DOHH2 (cell line): ENCODE measurements around the gene KCNMA1.

Experiments
- EZH2phosphoT487 ChIP-seq: fragments of 200-600 bp; sonication (generic); IDR thresholded peaks from 2 replicates; pipeline ENCODE4 v1.6.1; 2017; ENCODE audit warnings: borderline replicate concordance, mild to moderate bottlenecking, antibody characterized with exemption, low read length, moderate library complexity, mixed read lengths
- TF ChIP-seq, protein P1 (sequence below): fragments of 200-600 bp; sonication (generic); IDR thresholded peaks from one replicate; pipeline ENCODE4 v1.5.1; 2014; ENCODE audit warnings: antibody characterized with exemption, mild to moderate bottlenecking, low read depth, low read length; ENCODE audit not compliant: poor library complexity, severe bottlenecking

DNA sequence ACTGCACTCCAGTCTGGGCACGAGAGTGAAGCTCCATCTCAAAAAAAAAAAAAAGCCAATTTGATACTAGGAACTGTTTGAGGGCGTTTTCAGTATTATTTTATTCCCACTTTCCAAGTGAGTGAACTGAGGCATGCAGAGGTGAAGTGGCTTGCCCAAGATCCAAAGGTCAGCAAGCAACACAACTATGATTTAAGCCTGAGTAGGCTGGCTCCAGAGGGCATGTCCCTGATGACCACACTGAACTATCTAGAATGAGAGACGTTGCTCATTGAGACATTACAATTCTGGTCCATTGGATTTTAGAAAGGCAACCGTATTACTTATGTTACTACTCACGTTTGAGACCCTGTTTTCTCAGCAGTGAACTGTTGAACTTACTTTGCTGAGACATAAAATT lies 20.8 kb downstream of the KCNMA1 start:
- TF ChIP-seq, protein P1, sequence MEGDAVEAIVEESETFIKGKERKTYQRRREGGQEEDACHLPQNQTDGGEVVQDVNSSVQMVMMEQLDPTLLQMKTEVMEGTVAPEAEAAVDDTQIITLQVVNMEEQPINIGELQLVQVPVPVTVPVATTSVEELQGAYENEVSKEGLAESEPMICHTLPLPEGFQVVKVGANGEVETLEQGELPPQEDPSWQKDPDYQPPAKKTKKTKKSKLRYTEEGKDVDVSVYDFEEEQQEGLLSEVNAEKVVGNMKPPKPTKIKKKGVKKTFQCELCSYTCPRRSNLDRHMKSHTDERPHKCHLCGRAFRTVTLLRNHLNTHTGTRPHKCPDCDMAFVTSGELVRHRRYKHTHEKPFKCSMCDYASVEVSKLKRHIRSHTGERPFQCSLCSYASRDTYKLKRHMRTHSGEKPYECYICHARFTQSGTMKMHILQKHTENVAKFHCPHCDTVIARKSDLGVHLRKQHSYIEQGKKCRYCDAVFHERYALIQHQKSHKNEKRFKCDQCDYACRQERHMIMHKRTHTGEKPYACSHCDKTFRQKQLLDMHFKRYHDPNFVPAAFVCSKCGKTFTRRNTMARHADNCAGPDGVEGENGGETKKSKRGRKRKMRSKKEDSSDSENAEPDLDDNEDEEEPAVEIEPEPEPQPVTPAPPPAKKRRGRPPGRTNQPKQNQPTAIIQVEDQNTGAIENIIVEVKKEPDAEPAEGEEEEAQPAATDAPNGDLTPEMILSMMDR: no peak
- no peak for TF ChIP-seq EZH2phosphoT487
